OCI-LY3 (cell line): ENCODE data around the gene SRRM5.

Experiments
- EZH2phosphoT487 ChIP-seq: fragments of 200-600 bp; shearing (Covaris generic); IDR thresholded peaks from 2 replicates; pipeline ENCODE4 v1.6.1; 2018; ENCODE audit warnings: antibody characterized with exemption, mixed run types, low read depth
- TF ChIP-seq, protein P1 (sequence below): fragments of 200-600, 300-600 bp; sonication (generic); IDR thresholded peaks from 2 replicates; pipeline ENCODE4 v1.5.1; 2014; ENCODE audit warnings: antibody characterized with exemption, low read length, low read depth

DNA sequence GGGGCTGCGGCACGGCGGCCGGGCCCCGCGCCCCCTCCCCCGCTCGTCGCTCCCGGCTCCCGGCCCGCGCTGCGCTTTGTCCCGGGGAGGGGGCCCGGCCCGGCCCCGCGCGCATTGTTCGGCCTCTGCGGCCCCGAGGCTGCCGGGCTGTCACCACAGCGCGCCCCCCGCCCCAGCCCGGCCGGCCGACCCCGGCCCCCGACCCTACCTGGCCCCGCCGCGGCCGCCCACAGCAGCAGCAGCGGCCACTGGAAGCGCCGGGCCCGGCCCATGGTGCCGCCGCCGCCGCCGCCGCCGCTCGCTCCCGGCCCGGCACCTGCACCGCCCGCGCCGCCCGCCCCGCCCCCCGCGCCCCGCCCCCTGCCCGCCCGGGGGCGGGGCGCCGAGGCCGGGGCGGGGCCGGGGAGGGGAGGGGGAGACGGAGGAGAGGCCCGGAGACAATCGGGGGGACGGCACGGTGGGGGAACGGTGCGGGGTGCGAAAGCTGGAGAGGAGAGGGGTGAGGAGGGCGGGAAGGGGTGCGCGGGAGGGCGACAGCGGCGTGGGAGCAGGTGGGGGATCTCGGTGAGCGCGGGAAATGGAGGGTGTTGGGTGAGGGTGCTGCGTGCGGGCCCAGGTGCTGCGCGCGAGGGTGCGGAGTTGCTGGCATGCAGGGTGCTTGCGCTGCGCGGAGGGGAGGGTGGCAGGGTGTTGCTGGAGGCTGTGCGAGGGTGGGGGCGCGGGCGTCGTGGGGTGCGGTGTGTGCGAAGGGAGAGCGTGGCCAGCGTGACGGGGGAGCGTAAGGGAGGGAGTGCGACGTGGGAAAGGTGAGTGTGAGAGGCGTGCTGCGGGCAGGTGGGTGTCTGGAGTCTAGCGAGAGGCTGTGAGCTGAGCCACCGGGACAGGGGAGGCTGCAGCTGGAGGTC is 27.9 kb downstream of the SRRM5 start, which contains the start of gene CADM4:
- TF ChIP-seq, protein P1, sequence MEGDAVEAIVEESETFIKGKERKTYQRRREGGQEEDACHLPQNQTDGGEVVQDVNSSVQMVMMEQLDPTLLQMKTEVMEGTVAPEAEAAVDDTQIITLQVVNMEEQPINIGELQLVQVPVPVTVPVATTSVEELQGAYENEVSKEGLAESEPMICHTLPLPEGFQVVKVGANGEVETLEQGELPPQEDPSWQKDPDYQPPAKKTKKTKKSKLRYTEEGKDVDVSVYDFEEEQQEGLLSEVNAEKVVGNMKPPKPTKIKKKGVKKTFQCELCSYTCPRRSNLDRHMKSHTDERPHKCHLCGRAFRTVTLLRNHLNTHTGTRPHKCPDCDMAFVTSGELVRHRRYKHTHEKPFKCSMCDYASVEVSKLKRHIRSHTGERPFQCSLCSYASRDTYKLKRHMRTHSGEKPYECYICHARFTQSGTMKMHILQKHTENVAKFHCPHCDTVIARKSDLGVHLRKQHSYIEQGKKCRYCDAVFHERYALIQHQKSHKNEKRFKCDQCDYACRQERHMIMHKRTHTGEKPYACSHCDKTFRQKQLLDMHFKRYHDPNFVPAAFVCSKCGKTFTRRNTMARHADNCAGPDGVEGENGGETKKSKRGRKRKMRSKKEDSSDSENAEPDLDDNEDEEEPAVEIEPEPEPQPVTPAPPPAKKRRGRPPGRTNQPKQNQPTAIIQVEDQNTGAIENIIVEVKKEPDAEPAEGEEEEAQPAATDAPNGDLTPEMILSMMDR = no peak
- TF ChIP-seq EZH2phosphoT487 = no peak
